ENCODE data around the gene SLC9A9.

- TF ChIP-seq CTCF (IDR thresholded peaks at IDR 0.05) = no peak
- no peak for TF ChIP-seq POLR2AphosphoS5 (IDR thresholded peaks at IDR 0.05)
- no peak for TF ChIP-seq POLR2A (IDR thresholded peaks at IDR 0.05)
Observed at GRCh38 chr3:143764840-143765239, 83.4 kb downstream of the SLC9A9 start.

All from transverse colon (tissue), 4 donors.